Cardiac fibroblast (primary cell): ENCODE results near the gene LHX1.

Experiments
- DNase-seq, 2 donors: peaks; one replicate each; pipeline versions ENCODE4 v3.0.0 to v3.0.0-alpha.2; 2010; ENCODE audit warnings: low read depth in 2 of 2
- H3K4me3 ChIP-seq, 2 donors: replicated peaks in 1 of 2; 1 replicate in 1 of 2; 2 replicates in 1 of 2; pipeline ENCODE4 v1.5.1; 2011; ENCODE audit warnings: low read depth in 2 of 2, low read length in 2 of 2, mild to moderate bottlenecking in 2 of 2, moderate library complexity in 1 of 2
- TF ChIP-seq, protein P1 (sequence below): IDR thresholded peaks from one replicate; pipeline ENCODE4 v1.5.1; 2011; ENCODE audit warnings: low read depth, mild to moderate bottlenecking, low read length, inconsistent platforms

Gene LHX1

DNA sequence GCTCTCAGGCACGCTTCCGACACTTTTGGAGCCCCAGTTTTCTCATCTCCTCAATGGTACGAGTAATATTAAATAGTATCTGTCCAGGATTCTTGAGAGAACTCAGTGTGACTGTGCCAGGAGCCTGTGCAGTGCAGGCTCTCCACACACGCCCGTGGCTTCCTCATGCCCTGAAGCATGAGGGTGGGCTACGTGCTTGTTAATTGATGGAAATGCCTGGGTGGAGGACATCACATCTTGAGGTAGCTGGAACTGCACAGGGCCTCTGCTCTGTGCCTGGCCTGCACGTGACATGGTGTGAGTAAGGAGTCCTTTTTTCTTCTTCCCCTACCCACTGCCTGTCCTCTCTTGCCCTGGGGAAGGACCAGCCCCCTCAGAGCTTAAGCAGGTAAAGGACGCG is 43.1 kb upstream of the LHX1 start:
- no peak for DNase-seq
- TF ChIP-seq, protein P1, sequence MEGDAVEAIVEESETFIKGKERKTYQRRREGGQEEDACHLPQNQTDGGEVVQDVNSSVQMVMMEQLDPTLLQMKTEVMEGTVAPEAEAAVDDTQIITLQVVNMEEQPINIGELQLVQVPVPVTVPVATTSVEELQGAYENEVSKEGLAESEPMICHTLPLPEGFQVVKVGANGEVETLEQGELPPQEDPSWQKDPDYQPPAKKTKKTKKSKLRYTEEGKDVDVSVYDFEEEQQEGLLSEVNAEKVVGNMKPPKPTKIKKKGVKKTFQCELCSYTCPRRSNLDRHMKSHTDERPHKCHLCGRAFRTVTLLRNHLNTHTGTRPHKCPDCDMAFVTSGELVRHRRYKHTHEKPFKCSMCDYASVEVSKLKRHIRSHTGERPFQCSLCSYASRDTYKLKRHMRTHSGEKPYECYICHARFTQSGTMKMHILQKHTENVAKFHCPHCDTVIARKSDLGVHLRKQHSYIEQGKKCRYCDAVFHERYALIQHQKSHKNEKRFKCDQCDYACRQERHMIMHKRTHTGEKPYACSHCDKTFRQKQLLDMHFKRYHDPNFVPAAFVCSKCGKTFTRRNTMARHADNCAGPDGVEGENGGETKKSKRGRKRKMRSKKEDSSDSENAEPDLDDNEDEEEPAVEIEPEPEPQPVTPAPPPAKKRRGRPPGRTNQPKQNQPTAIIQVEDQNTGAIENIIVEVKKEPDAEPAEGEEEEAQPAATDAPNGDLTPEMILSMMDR: no peak
- H3K4me3 ChIP-seq: no peak overlapping the region

DNA sequence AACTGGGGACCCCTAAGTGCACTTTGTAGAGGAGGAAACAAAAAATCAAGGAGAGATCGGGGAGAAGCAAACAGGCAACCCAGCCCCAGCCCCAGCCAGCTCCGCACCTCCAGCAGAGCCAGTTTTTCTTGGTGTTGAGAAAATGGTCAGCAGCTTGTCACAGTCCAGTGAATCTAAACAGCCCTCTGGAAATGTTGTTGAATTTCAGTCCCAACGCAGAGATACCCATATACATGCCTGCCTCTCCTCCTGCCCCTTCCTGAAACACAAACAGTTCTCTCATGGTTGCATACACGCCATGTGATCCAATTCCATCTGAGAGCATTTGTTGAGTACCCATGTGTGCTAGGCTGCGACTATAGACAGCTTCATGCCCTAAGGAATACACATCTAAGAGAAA is 42.4 kb upstream of the LHX1 start:
- DNase-seq: no peak
- TF ChIP-seq, protein P1: no peak
- H3K4me3 ChIP-seq: no peak overlapping the region

DNA sequence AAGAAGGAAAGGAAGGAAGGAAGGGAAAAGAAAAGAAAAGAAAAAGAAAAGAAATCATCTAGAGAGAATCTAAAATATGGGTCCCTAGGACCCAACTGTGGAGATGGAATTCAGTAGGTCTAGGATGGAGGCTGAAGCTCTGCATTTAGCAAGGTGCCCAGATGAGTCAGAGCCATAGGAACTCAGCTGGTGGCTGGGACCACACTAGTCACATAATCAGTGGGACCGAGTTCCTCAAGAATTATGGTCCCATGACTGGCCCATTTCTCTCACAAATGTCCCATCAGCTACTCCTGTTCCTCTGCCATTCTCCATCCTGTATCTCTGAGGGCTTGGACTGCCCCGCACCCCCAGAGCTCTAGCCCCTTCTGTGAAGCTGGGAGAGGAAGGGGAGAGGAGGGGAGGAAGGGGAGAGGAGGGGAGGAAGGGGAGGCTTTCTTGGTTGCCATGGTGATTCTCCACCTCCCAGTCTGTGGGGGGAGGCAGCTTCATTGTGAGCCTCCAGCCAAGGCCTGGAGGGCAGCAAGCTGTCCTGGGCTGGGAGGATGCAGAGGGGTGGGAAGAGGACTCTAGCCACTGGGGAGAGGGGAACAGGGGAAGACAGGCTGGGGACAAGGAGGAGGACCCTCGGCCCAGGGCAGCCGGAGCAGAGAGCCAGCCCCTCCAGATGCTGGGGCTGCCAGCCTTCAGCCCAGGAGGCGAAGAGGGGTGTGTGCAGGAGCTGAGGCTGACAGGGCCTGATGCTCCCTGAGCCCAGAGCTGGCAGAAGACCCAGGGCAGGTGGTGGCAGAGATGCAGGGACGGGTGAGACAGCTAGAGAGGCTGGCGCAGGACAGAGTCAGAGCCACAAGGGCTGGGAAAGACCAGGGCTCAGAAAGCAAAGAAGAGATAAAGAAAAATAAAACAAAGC is 37.8 kb upstream of the LHX1 start:
- H3K4me3 ChIP-seq: no peak overlapping the region
- TF ChIP-seq, protein P1: no peak
- no peak for DNase-seq

DNA sequence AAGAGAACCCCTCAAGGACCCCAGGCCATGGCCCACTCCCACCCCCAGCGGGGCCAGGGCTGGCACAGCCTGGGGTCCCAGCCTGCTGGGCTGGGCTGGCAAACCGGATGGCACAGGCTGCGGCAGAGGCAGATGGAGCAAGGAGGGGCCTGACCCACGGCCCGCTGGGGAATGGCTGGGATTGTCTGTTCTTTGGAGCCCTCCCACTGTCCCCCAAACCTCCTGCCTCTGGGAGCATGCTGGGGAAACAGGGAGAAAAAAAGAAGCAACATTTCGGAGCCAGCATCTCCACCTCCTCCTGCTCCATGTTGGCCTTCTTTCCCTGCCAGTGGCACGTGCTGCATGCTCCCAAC is 37.1 kb upstream of the LHX1 start:
- DNase-seq: no peak
- no peak overlapping the region for H3K4me3 ChIP-seq
- TF ChIP-seq, protein P1: no peak

DNA sequence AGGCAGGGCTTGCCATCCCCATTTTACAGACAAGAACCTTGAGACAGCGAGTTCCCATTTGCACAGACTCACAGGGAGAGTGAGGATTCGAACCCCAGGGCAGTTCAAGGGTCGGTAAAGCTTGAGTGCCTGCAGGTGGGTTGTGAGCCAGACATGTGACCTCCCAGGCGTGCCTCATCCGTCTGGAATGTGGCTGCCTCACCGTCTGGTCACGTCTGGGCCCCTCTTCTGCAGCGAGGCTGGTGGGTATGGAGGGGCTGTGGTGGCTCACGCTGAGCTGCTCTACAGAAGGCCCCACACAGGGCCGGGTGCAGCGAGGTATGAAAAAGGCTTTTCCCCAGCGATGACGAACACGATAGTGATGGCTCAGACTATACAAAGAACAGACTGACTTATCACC is 35.8 kb upstream of the LHX1 start:
- DNase-seq: peak in 1 of 2 donors; percentile 58
- TF ChIP-seq, protein P1: no peak
- H3K4me3 ChIP-seq: no peak overlapping the region

DNA sequence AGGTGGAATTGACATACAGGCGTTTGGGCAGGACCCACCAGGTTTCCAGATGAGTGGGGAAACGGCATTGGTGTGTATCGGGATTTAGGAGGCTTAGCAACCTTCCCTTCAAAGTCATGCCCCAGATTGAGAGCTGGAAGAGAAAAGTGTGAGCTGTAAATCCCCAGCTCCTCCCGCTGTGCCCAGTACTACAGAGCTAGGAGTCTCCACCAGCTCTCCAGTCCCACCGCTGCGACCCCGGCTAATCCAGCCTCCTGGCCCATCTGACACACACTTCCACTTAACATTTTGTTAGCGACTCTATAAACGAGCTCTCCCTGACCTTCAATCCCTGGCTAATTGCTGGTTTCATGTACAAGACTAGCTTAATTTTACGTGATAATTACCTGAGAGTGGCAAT is 29.9 kb upstream of the LHX1 start:
- no peak overlapping the region for H3K4me3 ChIP-seq
- TF ChIP-seq, protein P1: no peak
- DNase-seq: no peak
